ENCODE data around the gene SNCG. TPM values are rescaled to one million over a fixed set of nuclear protein-coding genes. Genes with fewer than 3 reads are reported as not detected.
"Not testable (repeated sequence)": the region's sequence is repeated elsewhere in the genome, so short reads cannot be mapped to it uniquely, and the experiment has no call there.

Gene SNCG
- polyA plus RNA-seq, 2 of the 4 experiments (the other 2 are of a cell fraction), result 7.4 to 17.9 TPM

DNA sequence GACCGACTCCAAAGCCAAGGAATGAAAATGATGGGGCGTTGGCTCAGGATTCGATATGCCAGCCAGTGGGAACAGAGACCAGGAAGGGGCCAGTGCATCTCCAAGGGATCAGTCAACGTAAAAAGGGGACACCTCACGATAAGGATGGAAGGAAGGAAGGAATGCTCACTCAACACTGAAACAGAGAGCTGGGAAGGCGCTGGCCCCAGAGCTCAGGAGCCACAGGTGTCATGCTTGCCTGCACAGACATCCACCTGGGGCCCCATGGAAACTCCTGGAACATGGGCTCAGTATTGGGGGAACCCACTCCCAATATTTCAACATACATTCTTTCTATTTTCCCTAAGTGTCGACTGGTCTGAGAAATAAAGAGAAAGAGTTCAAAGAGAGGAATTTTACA lies 6.3 kb upstream of the SNCG start:
- DNase-seq (ENCODE audit: low read depth in 1 of 2, low spot score in 1 of 2) (no peak), ATAC-seq (no peak), FAIRE-seq (no peak)
- peaks cover 17% of the 10 kb centered on the region for H3K4me1 ChIP-seq
- no peak overlapping the region for H3K4me2 ChIP-seq
- no peaks in the 10 kb centered on the region for H3K9me3 ChIP-seq
- POLR2A ChIA-PET, result no interaction called here
- CTCF ChIA-PET, result interaction anchor here (1.4 to 3.8 kb wide), 2 partner anchors 14 to 17 kb away, joined by 4 to 13 read pairs; no protein-coding TSS in a partner anchor
- TF ChIP-seq, protein P1, sequence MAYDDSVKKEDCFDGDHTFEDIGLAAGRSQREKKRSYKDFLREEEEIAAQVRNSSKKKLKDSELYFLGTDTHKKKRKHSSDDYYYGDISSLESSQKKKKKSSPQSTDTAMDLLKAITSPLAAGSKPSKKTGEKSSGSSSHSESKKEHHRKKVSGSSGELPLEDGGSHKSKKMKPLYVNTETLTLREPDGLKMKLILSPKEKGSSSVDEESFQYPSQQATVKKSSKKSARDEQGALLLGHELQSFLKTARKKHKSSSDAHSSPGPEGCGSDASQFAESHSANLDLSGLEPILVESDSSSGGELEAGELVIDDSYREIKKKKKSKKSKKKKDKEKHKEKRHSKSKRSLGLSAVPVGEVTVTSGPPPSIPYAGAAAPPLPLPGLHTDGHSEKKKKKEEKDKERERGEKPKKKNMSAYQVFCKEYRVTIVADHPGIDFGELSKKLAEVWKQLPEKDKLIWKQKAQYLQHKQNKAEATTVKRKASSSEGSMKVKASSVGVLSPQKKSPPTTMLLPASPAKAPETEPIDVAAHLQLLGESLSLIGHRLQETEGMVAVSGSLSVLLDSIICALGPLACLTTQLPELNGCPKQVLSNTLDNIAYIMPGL (CRISPR knock-in tag; IDR thresholded peaks at IDR 0.05; ENCODE audit: borderline replicate concordance), result no peak
- TF ChIP-seq CHD4 (IDR thresholded peaks at IDR 0.05; ENCODE audit: borderline replicate concordance), result no peak
- TF ChIP-seq ATOH8 (CRISPR knock-in tag; IDR thresholded peaks at IDR 0.05; ENCODE audit: low read depth), result no peak
- TF ChIP-seq ZC3H11A (IDR thresholded peaks at IDR 0.05), result no peak
- TF ChIP-seq MYC (IDR thresholded peaks at IDR 0.05; ENCODE audit: borderline replicate concordance, low read length), result no peak
- no peak for TF ChIP-seq SREBF2 (IDR thresholded peaks at IDR 0.05)
- TF ChIP-seq FOSL2 (IDR thresholded peaks at IDR 0.05), result no peak
- no peak for TF ChIP-seq FOSL2 (CRISPR knock-in tag; IDR thresholded peaks at IDR 0.05)
- no peak for TF ChIP-seq HOXB5 (CRISPR knock-in tag; IDR thresholded peaks at IDR 0.05)
- TF ChIP-seq CHD2 (IDR thresholded peaks at IDR 0.05; ENCODE audit: low read length, partially characterized antibody), result no peak
- TF ChIP-seq HEYL (CRISPR knock-in tag; IDR thresholded peaks at IDR 0.05), result no peak
- TF ChIP-seq, protein P2, sequence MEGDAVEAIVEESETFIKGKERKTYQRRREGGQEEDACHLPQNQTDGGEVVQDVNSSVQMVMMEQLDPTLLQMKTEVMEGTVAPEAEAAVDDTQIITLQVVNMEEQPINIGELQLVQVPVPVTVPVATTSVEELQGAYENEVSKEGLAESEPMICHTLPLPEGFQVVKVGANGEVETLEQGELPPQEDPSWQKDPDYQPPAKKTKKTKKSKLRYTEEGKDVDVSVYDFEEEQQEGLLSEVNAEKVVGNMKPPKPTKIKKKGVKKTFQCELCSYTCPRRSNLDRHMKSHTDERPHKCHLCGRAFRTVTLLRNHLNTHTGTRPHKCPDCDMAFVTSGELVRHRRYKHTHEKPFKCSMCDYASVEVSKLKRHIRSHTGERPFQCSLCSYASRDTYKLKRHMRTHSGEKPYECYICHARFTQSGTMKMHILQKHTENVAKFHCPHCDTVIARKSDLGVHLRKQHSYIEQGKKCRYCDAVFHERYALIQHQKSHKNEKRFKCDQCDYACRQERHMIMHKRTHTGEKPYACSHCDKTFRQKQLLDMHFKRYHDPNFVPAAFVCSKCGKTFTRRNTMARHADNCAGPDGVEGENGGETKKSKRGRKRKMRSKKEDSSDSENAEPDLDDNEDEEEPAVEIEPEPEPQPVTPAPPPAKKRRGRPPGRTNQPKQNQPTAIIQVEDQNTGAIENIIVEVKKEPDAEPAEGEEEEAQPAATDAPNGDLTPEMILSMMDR (IDR thresholded peaks at IDR 0.05), result no peak
- no peak for TF ChIP-seq SMC3 (IDR thresholded peaks at IDR 0.05)
- no peak for TF ChIP-seq CBX2 (IDR thresholded peaks at IDR 0.05; ENCODE audit: borderline replicate concordance, low read depth)
- no peak for TF ChIP-seq NPAS2 (CRISPR knock-in tag; IDR thresholded peaks at IDR 0.05; ENCODE audit: borderline replicate concordance)
- no peak overlapping the region for H3K27ac ChIP-seq
- no peak overlapping the region for H3K4me3 ChIP-seq
- WGBS (ENCODE audit: missing lambda C conversion rate), result 83% methylated on average over 7 of the region's 7 CpGs

DNA sequence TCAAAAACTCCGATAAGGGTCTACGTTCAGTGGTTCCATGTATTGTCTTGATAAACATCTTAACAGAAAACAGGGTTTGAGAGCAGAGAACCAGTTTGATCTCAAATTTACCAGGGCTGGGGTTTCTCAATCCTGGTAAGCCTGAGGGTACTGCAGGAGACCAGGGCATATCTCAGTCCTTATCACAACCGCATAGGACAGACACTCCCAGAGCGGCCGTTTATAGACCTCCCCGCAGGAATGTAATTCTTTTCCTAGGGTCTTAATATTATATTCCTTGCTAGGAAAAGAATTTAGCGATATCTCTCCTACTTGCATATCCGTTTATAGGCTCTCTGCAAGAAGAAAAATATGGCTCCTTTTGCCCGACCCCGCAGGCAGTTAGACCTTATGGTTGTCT lies 5.7 kb upstream of the SNCG start:
- H3K9me3 ChIP-seq; H3K4me3 ChIP-seq; POLR2A ChIA-PET; H3K4me2 ChIP-seq; ATAC-seq; FAIRE-seq; H3K27ac ChIP-seq; DNase-seq (ENCODE audit: low read depth in 1 of 2, low spot score in 1 of 2): not testable (repeated sequence)
- CTCF ChIA-PET, result interaction anchor here (1.4 to 4.9 kb wide), 3 partner anchors 13 to 17 kb away, joined by 4 to 42 read pairs (median 13); no protein-coding TSS in a partner anchor
- 92% methylated on average over 10 of the region's 10 CpGs for WGBS (ENCODE audit: missing lambda C conversion rate)
- H3K4me1 ChIP-seq, result peaks cover 17% of the 10 kb centered on the region

DNA sequence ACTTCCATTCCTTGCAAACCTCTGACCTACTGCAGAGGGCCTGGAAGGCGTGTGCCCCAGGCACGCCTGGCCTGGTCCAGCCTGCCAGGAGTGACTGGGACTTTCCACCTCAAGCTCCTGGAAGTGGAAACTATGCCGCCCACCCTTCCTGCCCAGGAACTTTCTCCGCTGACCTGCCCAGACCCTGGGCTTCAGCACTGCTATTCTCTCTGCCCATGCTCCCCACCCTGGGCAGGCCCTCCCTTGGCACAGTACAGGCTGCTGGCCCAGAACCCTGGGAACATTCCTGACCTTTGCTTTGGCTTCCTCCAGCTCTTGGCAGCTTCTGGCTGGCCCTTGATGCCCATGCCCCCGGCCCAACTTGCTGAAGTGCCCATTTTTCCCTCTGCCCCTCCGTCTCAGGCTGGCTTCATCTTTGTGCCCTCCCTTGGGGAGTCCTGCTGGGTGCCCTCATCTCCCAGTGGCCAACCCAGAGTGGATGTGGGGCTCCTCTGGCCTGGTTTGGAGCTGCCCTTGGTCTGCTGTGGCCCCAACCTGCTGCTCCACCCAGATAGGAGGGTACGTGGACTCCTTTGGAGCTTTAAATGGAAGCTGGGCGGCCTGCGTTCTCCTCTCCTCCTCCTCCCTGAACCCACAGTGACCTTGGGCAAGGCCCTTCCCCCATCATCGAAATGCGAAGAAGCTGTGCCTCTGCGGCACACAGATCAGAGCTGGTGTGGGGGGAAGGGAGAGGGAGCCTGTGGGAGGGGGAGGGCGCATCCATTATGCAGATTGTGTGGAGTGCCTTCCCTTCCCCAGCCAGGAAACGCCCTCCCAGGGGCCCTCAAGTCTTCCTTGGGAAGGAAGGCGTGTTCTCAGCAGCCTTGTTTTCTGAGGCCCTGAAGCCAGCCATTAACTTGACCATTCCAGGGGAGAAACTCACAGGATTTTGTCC lies 4.4 kb upstream of the SNCG start:
- DNase-seq (ENCODE audit: low read depth in 1 of 2, low spot score in 1 of 2), result no peak
- peak; percentile 9 to 39; a peak in 4 of 6 replicates for ATAC-seq
- TF ChIP-seq ATOH8 (CRISPR knock-in tag; IDR thresholded peaks at IDR 0.05; ENCODE audit: low read depth), result no peak
- no peak for TF ChIP-seq CEBPB (IDR thresholded peaks at IDR 0.05)
- TF ChIP-seq E2F6 (IDR thresholded peaks at IDR 0.05; ENCODE audit: borderline replicate concordance, low read depth), result no peak
- TF ChIP-seq CBX2 (IDR thresholded peaks at IDR 0.05; ENCODE audit: borderline replicate concordance, low read depth), result no peak
- TF ChIP-seq, protein P3, sequence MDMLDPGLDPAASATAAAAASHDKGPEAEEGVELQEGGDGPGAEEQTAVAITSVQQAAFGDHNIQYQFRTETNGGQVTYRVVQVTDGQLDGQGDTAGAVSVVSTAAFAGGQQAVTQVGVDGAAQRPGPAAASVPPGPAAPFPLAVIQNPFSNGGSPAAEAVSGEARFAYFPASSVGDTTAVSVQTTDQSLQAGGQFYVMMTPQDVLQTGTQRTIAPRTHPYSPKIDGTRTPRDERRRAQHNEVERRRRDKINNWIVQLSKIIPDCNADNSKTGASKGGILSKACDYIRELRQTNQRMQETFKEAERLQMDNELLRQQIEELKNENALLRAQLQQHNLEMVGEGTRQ (IDR thresholded peaks at IDR 0.05), result no peak
- no peak for TF ChIP-seq HOXB13 (CRISPR knock-in tag; IDR thresholded peaks at IDR 0.05; ENCODE audit: low read depth)
- no peak for TF ChIP-seq NFE2L2 (conservative IDR thresholded peaks at IDR 0.05; ENCODE audit: low read length)
- TF ChIP-seq FOXS1 (CRISPR knock-in tag; IDR thresholded peaks at IDR 0.05), result no peak
- TF ChIP-seq FOSL2 (IDR thresholded peaks at IDR 0.05), result no peak
- no peak for TF ChIP-seq FOSL2 (CRISPR knock-in tag; IDR thresholded peaks at IDR 0.05)
- no peak for TF ChIP-seq MAFK (IDR thresholded peaks at IDR 0.05; ENCODE audit: partially characterized antibody)
- no peak for TF ChIP-seq GATA3 (IDR thresholded peaks at IDR 0.05; ENCODE audit: borderline replicate concordance)
- H3K9me3 ChIP-seq, result no peaks in the 10 kb centered on the region
- no peak overlapping the region for H3K4me3 ChIP-seq
- ChIA-PET CTCF (interaction anchor here (0.8 to 4.9 kb wide), 6 partner anchors 8 to 20 kb away, joined by 3 to 42 read pairs (median 8); no protein-coding TSS in a partner anchor), POLR2A (interaction anchor here (0.9 kb wide), 1 partner anchor 17 kb away, joined by 3 read pairs; no protein-coding TSS in a partner anchor)
- peaks cover 30% of the 10 kb centered on the region for H3K4me1 ChIP-seq
- WGBS (ENCODE audit: missing lambda C conversion rate), result 71% methylated on average over 12 of the region's 15 CpGs
- no peak for FAIRE-seq
- H3K4me2 ChIP-seq, result 0 out of 3 replicates have a peak overlapping the region, but pooled peaks have one; percentile 7
- peak overlapping the region in 1 of 2 experiments; percentile 48; a peak in 3 of 6 replicates for H3K27ac ChIP-seq
